NCI-H2029 treated with DMSO at 0.1 percent for 48 hours (cell line): ENCODE data around the gene DLEC1.

Experiments
- DNase-seq: peaks from one replicate; lab custom pipeline; 2025; lab: John Stamatoyannopoulos, UW

Gene DLEC1

DNA sequence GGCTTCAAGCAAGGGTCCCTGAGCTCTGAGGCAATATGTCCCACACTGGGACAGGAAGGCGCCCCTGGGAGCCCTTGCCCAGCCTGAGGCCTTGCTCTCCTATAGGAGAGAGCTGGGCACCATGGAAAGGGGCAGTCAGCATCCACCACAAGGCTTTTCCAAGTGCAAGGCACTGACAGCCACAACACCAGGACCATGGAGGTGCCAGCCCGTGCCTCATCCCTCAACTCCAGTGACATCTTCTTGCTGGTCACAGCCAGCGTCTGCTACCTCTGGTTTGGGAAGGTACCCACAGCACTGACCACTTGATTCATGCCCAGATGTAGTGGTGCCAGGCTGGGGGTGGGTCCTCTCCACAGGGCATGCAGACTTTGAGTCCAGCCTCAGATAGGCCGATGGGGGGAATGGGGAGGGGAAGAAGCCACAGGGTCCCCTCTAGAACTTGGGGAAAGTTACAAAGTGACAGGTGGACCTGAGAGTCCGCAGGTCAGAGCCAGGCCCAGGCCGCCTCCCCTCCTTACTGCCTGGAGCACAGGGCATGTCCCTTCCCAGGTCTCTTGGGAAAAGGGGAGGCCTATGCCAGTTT is 36.6 kb upstream of the DLEC1 start:
- DNase-seq, result no peak

DNA sequence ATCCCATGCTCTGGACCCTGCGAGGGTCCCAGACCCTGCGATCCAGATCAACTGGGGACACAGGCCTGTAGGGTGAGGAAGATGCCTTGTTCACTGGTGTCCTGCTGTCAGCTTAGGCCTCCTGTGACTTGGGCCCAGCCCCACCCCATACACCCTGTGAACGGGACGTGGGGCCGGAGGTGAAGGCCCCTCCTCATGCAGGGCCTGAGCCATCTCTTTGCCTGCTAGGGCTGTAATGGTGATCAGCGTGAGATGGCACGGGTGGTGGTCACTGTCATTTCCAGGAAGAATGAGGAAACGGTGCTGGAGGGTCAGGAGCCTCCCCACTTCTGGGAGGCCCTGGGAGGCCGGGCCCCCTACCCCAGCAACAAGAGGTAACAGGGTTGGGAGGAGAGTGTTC is 36.1 kb upstream of the DLEC1 start:
- DNase-seq, result no peak

DNA sequence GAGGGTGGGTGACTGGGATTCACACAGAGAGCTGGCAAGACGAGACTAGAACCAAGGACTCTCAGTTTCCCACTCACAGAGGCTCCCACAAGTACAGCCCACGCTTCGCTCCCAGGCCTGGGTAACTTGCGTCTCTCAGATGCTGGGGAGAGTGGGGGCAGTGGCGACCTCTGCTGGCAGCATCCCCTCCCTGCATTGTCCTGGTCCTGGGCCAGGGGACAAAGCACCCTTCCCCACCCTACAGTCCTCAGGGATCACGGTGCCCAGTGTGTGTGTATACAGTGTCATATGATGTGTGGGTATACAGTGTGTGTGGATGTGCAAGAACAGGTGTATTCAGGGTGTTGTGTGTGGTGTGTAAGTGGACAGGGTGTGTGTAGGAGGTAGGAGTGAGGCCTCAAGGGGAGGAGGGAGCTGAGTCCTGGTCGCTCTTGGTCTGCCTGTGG is 35.6 kb upstream of the DLEC1 start:
- DNase-seq, result peak; percentile 13

DNA sequence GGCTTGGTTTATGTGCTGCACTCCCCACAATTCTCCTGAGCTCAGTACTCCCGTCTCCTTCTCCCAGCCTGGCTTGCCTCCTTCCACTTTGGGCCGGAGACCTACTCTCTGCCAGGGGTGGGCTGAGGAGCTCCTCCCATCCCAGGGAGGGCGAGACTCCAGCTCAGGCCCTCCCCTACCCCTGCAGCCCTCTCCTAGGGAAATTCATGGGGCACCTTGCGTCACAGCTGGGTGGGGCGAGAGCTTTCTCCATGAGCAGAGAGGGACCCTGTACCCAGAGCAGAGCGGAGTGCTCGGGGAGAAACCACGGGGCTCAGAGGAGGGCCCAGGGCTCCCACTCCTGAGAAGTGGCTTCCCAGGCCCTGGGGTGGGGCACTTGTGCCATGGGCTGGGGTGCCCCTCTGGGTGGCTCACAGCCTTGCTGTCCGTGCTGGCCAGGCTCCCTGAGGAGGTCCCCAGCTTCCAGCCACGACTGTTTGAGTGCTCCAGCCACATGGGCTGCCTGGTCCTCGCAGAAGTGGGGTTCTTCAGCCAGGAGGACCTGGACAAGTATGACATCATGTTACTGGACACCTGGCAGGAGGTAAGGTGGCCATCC is 35.1 kb upstream of the DLEC1 start:
- DNase-seq, result no peak

DNA sequence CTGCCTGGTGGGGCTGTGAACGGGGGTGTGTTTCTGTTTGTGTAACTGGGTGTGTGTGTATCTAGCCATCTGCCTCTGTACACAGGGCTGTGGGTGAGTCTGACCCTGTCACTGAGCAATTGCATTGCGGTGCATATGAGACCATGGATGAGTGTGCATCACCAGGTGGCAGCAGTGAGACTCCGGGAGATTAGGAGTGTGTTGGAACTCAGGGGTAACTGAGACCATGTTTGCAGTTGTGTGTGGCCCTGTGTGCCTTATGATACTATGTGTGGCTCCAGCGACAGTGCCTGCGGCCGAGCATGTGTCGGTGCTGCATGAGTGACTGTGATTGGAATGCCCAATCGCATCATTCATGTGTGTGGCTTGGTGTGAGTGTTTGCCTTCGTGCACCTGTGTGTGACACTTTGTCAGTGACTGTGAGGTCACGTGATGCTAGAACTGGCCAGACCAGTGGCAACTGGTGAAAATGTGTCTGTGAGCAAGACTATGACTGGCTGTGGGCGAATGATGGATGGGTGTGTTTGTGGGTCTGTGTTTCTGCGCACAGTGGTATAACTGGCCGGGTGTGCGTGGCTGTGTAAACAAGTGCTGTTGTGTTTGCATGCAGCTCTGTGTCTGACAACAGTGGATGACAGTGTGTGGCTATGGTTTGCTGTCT is 34.5 kb upstream of the DLEC1 start:
- peak; percentile 89 for DNase-seq

DNA sequence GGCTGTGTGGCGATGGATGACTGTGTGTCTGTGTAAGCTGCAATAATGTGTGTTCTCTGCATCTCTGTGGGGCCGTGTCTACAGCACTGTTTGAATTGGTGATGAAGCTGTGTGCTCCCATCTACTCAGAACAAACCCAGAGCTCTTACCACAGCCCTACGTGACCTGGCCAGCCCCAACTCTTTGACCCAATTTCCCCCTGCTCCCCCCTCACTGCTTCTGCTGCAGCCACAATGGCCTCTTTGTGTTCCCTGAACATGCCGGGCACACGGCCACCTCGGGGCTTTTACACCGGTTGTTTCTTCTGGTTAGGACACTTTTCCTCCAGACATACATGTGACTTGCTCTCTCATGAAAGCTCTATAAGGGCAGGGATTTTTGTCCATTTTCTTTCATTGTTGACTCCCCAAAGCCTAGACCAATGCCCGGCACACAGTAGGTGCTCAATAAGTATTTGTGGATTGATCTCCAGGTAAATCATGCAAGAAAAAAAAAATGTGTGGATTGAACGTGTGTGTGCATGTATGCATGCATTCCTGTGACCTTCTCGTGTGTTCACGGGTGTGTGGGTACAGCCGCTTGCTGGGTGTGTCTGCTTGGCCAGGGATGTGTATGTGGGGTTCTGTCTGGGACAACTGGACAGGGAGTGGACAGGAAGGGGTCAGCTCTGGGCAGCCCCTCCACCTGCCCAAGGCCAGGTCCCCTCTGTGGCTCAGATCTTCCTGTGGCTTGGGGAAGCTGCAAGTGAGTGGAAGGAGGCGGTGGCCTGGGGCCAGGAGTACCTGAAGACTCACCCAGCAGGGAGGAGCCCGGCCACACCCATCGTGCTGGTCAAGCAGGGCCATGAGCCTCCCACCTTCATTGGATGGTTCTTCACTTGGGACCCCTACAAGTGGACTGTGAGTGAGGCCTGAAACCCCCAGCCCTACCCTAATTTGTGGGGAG is 33.7 kb upstream of the DLEC1 start:
- DNase-seq, result no peak

DNA sequence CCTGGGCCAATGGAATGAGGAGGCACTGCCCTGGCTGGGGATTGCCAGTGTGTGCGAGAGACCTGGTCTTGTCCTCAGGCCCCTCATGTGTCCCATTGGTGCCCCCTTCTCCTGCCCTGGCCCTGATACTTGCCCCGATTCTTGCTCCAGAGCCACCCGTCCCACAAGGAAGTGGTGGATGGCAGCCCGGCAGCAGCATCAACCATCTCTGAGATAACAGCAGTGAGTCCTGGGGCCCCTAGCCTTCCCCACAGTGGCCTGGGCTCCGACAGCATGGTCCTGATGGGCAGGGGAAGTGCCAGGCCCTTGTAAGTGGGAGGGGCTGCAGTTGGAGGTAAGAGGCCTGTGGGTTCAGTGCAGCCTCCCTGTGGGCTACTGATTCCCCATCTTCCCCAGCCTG is 33.0 kb upstream of the DLEC1 start:
- no peak for DNase-seq

DNA sequence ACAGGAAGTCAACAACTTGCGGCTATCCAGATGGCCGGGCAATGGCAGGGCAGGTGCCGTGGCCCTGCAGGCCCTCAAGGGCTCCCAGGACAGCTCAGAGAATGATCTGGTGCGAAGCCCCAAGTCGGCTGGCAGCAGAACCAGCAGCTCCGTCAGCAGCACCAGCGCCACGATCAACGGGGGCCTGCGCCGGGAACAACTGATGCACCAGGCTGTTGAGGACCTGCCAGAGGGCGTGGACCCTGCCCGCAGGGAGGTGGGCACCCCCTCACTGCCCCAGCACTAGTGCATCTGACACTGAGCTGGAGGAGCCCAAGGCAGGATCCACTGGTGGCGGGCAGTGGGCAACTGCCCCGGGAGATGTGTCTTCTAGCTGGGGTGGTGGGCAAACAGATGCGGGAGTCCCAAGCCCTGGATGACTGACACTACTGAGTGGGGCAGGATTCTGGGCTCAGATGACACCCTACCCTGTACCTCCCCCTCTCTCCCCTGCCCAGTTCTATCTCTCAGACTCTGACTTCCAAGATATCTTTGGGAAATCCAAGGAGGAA is 32.5 kb upstream of the DLEC1 start:
- DNase-seq, result no peak

DNA sequence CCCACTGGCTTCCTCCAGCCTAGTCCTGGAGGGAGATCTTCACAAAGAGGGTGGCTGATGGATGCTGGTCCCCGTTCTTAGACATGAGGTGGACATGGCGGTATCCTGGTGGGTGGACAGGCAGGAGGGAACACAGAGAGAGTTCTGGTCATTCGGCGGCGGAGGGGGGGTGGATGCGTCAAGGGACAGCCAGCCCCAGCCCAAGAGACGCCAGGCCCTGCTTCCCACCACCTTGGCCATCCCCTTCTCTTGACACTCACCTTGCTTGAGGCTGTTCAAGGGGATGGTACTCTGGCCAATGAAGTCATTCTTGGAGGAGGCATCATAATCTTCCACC is 31.3 kb upstream of the DLEC1 start:
- DNase-seq, result no peak

DNA sequence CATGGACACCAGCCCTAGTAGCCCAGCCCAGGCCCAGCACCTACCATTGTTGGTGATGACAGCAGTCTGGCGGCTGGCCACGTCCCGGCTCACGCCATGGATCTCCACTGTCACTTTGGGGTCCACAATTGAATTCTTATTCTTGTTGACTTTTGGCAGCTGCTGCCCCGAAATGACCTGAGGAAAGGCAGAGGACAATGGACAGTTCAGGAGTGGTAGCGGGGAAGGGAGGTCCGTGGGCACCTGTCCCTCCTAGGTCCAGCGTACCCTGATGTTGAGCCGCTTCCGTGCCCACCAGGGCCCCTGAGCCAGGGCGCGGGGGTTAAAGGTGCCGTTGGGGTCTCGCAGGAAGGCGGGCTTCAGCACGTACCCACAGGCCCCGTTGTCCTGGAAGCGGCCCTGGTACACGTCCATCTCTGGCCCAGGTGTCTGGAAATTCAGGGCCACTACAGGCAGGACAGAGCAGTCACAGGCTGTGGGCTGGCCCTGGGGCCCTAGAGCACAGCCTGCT is 30.8 kb upstream of the DLEC1 start:
- DNase-seq, result no peak

DNA sequence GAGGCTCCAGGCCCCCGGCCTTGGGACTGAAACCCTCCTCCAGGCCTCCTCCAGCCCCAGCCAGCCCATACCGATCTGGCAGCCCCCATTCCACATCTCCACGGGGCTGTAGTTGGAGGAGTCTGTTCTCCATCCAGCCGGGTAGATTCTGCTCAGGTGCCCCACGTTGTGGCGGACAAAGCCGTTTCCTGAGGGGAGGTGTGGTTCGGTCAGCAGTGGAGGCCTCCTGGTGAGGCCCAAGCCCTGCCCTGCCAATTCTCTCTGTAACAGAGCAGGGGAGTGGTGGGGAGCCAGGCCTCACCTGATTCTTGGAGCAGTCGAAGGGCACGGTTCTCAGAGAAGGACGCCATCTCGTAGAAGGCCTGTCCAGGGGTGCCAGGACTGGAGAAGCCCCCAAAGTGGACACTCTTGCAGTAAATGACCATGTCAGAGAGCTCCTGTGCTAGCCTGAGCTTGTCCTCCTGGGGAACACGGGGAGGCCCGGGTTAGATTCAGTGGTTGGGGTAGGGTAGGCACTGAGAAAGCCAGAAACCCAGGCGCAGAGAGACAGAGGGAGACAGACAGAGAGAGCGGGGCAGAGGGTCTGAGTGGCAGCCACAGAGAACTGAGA is 29.9 kb upstream of the DLEC1 start:
- DNase-seq, result no peak

DNA sequence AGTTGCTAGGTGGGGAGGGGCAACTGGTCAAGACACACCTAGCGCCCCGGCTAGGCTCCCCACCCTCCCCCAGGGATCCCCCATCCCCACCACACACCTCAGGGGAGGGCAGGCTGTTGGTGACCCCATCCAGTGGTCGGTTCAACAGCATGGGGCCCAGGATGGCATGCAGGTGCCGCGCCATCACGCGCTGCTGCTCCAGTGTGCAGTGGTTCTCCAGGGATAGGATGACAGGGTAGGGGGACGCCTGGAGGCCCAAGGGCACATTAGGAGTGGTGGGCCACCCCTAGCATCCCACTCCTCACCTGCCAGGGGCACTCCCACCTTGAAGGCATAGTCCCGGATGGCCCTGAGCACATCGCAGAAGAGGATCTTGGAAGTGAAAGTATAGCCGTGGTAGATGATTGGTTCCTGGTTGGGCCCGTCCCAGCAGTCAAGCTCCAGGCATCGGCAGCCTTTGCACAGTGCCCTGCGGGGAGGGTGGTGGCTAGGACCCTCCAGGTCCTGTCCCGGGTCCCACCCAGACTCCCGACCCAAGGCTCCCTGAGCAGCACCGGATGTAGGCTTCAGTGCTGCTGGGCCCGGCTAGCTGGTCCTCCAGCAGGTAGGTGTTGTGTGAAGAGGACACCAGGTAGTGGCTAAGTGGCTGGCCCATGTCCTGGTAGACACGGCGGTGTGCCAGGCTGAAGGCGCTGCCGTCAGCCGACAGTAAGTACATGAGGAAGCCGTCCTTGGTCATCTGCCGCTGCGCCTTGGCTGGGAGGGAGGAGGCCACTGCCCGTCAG is 29.0 kb upstream of the DLEC1 start:
- no peak for DNase-seq

DNA sequence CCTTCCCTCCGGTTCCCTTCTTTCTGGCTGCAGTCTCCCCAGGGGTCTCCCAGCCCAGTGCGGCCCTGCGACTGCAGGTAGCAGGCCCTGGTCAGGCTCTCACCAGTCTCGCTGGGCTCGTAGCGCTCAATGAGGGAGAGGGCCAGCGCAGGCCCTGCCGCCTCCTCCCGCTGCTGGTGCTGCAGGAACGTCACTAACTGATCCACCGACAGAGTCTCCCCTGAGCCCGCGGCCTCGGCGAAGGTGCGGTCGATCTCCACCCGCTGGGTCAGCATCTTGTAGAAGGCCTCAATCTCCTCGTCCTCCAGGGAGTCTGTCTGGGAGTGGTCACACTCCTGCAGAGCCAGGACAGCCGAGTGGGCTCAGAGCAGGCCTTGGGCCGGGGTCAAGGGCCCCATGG is 27.9 kb upstream of the DLEC1 start:
- DNase-seq, result no peak

DNA sequence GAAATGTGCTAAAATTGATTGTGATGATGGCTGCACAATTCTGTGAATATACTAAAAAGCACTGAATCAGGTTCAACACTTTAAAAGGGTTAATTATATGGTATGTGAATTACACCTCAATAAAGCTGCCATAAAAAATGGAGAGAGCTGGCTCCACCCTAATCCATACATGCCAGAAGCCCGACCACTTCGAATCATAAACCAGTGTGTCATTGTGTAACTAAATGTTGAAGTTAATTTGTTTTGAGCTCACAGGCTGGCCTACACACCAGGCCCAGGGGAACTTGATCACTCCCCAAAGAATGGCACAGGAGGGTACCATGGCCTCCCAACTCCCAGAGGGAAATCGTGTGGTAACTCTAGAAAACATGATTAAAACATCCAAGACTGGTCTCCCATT is 23.5 kb upstream of the DLEC1 start:
- no peak for DNase-seq

DNA sequence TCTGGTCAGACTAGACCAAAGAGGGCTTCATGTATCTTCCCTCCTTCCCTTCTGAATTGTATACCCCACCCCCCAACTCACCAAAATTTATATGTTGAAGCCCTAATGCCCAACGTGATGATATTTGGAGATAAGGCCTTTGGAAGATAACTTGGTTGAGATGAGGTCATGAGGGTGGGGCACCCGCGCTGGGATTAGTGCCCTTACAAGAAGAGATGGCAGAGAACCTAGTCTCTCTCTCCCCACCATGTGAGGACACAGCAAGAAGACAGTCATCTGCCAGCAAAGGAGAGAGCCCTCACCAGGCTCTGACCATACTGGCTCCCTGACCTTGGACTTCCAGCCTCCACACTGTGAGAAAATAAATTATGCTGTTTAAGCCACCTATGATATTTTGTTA is 23.0 kb upstream of the DLEC1 start:
- no peak for DNase-seq

DNA sequence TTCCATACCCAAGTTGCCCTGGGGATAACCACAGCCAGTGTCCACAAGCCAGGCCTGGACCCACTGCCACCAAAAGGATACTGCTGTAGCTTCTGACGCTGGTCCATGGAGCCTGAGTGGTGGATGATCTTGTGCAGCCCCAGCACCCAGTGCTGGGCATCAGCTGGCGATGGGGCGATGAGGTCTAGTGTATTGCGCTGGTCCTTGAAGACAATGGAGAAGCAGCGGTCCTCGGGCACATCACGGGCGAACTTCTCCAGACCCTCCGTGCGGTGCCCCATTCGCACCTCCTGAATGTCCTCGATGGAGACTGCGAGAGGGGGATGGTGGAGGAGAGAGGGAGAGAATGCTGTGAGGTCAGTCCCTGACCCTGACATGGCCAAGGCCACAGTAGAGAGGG is 22.6 kb upstream of the DLEC1 start:
- no peak for DNase-seq

DNA sequence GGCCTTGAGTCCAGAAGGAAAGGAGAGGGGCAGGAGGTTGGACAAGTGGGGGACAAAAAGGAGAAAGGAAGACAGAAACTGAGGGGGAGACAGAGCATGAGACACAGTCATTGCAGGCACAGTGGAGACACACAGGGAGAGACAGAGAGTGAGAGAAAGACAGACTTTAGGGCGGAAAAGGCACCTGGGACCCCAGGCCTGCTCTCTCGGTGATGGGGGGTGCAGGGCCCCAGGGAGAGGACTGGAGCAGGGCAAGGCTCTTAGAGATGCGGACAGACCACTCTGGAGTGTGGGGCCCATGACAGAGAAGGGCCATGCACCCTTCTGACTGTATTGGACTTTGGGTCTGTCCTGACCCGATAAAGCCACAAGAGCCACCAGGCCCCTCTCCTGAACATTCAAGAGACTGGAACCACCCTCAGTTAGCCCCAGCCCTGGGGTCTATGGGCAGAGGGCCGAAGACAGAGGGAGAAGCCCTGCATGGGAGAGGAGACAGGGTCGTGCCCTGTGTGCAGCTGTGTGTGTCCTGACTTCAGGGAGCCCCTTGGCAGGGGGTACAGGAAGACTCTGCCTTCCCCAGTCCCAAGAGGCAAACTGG is 22.1 kb upstream of the DLEC1 start:
- no peak for DNase-seq

DNA sequence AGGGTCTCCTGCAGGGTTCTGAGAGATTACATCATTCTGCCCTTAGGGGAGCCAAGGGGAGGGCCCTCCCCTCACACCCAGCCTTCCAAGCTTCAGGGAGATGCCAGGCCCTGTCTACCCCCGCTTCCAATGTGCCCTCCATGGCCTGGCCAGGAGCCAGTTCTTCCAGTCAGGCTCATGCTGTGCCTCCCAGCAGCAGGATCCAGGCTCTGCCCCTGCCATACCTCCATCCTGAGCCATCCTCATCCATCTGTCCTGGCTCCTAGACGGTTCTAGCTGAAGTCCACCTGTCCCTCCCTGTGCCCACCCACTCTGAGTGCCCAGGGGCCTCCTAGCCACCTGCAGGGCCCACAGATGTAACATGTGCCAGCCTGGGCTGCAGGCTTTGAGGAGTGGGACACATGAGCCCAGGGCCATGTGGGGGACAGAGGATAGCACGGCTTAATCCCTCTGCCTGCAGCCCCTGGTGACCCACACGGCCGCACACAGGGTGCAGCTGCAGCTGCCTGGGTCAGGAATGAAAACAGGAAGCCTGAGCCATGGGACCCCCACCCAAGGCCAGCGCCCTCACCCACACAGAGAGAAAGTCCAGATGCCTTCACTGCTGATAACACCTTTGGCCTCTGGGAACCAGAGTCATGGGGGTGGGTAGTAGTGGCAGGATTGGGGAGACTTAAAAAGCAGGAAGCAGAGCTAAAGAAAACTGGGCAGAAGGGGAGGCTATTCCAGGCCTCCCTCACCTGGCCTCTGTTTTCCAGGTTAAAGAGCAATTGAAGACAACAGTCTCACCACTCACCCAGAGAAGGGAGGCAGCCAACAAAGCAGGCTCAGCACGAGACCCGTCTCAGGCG is 21.3 kb upstream of the DLEC1 start:
- DNase-seq, result no peak
